PC-9 (cell line): ENCODE data around the gene MTA1.

Experiments
- CTCF ChIP-seq: fragments of 200-600 bp; sonication (generic); conservative IDR thresholded peaks from 2 replicates; pipeline ENCODE4 v1.6.1; 2017; ENCODE audit warnings: mixed run types, antibody characterized with exemption, mild to moderate bottlenecking, moderate library complexity
- EZH2 ChIP-seq: fragments of 200-600 bp; sonication (generic); IDR thresholded peaks from 2 replicates; pipeline ENCODE4 v1.8.0; 2017; ENCODE audit warnings: antibody characterized with exemption, low read depth

GRCh38 chr14:105468621-105469241 is 49.1 kb downstream of the MTA1 start:
- TF ChIP-seq CTCF (no peak), EZH2 (no peak)
